Breast epithelium (tissue), 4 donors: ENCODE measurements around the gene CHSY1. TPM values are rescaled to one million over a fixed set of nuclear protein-coding genes. Genes with fewer than 3 reads are reported as not detected.

ENCODE experiments used
- DNase-seq, 2 donors: peaks; one replicate each; pipeline ENCODE4 v3.0.0-alpha.2; 2019; ENCODE audit warnings: low spot score in 2 of 2
- H3K27ac ChIP-seq, 2 donors: fragments of 200-600 bp; sonication (generic) in 1 of 2; one replicate each; pipeline ENCODE4 v1.5.1; 2016 to 2019; ENCODE audit warnings: mild to moderate bottlenecking in 1 of 2
- H3K27me3 ChIP-seq, 2 donors: fragments of 200-600 bp; sonication (generic) in 1 of 2; one replicate each; pipeline versions ENCODE4 v1.5.1 to v1.6.0; 2017 to 2019; ENCODE audit warnings: control low read depth in 1 of 2, mild to moderate bottlenecking in 1 of 2
- H3K36me3 ChIP-seq: fragments of 200-600 bp; one replicate; pipeline ENCODE4 v1.5.1; 2019
- H3K4me1 ChIP-seq, 2 donors: fragments of 200-600 bp; sonication (generic); one replicate each; pipeline ENCODE4 v1.5.1; 2016 to 2019; ENCODE audit warnings: control low read depth in 1 of 2
- H3K4me3 ChIP-seq, 3 donors: fragments of 200-600 bp; sonication (generic); 1 replicate in 2 of 3; 2 replicates in 1 of 3; pipeline ENCODE4 v1.5.1; 2016 to 2019; ENCODE audit warnings: mild to moderate bottlenecking in 3 of 3, moderate library complexity in 2 of 3
- H3K9me3 ChIP-seq, 2 donors: fragments of 200-600 bp; sonication (generic) in 1 of 2; one replicate each; pipeline ENCODE4 v1.5.1; 2016 to 2019; ENCODE audit warnings: control low read depth in 1 of 2
- CTCF ChIP-seq, 3 donors: fragments of 450-650 bp; IDR thresholded peaks; one replicate each; pipeline ENCODE4 v1.5.1; 2016 to 2017; ENCODE audit warnings: antibody characterized with exemption in 3 of 3, mild to moderate bottlenecking in 3 of 3, moderate library complexity in 3 of 3
- POLR2A ChIP-seq: fragments of 450-650 bp; IDR thresholded peaks from one replicate; pipeline ENCODE4 v1.6.1; 2016; ENCODE audit warnings: antibody characterized with exemption, mild to moderate bottlenecking, moderate library complexity
- POLR2AphosphoS5 ChIP-seq, 3 donors: sonication (generic); formaldehyde crosslinking; IDR thresholded peaks; one replicate each; pipeline ENCODE4 v1.6.1; 2017; ENCODE audit warnings: antibody characterized with exemption in 3 of 3
- intact Hi-C: fragments of 100-400 bp; cut with DNase I; formaldehyde crosslinking; loops from one replicate; pipeline ENCODE4 v1.15.1; 2023; ENCODE audit warnings: low total_unique reads
- total RNA-seq, 3 donors: library from RNA; depleted of rRNA; stranded (reverse); fragments of >200 nt; gene quantifications; one replicate each; pipeline ENCODE4 v1.1.0, GENCODE V29; 2016

The CHSY1 gene
- total RNA-seq, 3 donors from 2014 or later = 22.6 to 36.7 (median 33.4) TPM

- DNase-seq = no peak
These were observed 119.3 kb downstream of the CHSY1 start for GRCh38 chr15:101132390-101133180.

GRCh38 chr15:101131489-101132389 is 120.1 kb downstream of the CHSY1 start:
- H3K4me3 ChIP-seq = no peak overlapping the region
- no peaks in the 10 kb centered on the region for H3K36me3 ChIP-seq
- no peak overlapping the region for H3K27ac ChIP-seq
- H3K9me3 ChIP-seq = peaks cover 4 to 10% of the 10 kb centered on the region in 2 donors
- no peak for DNase-seq
- TF ChIP-seq POLR2A (no peak), POLR2AphosphoS5 (IDR thresholded peaks at IDR 0.05) (no peak), CTCF (IDR thresholded peaks at IDR 0.05) (no peak)
- intact Hi-C loops = no loop called here
- no peaks in the 10 kb centered on the region for H3K27me3 ChIP-seq
- H3K4me1 ChIP-seq = peaks cover 0 to 10% of the 10 kb centered on the region in 2 donors

More at GRCh38 chr15:101132390-101133180, 119.3 kb downstream of the CHSY1 start:
- Histone ChIP-seq H3K27me3 (no peaks in the 10 kb centered on the region), H3K27ac (no peak overlapping the region), H3K4me1 (peaks cover 0 to 1% of the 10 kb centered on the region in 2 donors), H3K4me3 (no peak overlapping the region), H3K36me3 (no peaks in the 10 kb centered on the region), H3K9me3 (peaks cover 4 to 10% of the 10 kb centered on the region in 2 donors)
- intact Hi-C loops = no loop called here
- TF ChIP-seq POLR2AphosphoS5 (IDR thresholded peaks at IDR 0.05) (no peak), CTCF (IDR thresholded peaks at IDR 0.05) (no peak)

GRCh38 chr15:101129851-101130380 is 121.9 kb downstream of the CHSY1 start:
- DNase-seq = no peak
- intact Hi-C loops = loop anchor here (10.0 kb wide), 1 partner anchor 125 kb away; the partner anchor contains the start of gene CHSY1
- H3K9me3 ChIP-seq = peaks cover 4 to 10% of the 10 kb centered on the region in 2 donors
- H3K27me3 ChIP-seq = no peaks in the 10 kb centered on the region
- H3K4me1 ChIP-seq = peaks cover 0 to 13% of the 10 kb centered on the region in 2 donors
- no peak for TF ChIP-seq CTCF (IDR thresholded peaks at IDR 0.05)
- TF ChIP-seq POLR2A = no peak
- TF ChIP-seq POLR2AphosphoS5 (IDR thresholded peaks at IDR 0.05) = no peak
- no peak overlapping the region for H3K4me3 ChIP-seq
- no peaks in the 10 kb centered on the region for H3K36me3 ChIP-seq
- no peak overlapping the region for H3K27ac ChIP-seq

- H3K36me3 ChIP-seq = no peaks in the 10 kb centered on the region
- intact Hi-C loops = loop anchor here (10.0 kb wide), 1 partner anchor 126 kb away; the partner anchor contains the start of gene CHSY1
- no peaks in the 10 kb centered on the region for H3K27me3 ChIP-seq
- no peak for DNase-seq
- H3K4me3 ChIP-seq = peak overlapping the region in 1 of 3 donors; percentile 5
- H3K9me3 ChIP-seq = peaks cover 4 to 10% of the 10 kb centered on the region in 2 donors
- peaks cover 0 to 13% of the 10 kb centered on the region in 2 donors for H3K4me1 ChIP-seq
- TF ChIP-seq POLR2A (no peak), POLR2AphosphoS5 (IDR thresholded peaks at IDR 0.05) (no peak), CTCF (IDR thresholded peaks at IDR 0.05) (no peak)
- peak overlapping the region; percentile 72 to 94 for H3K27ac ChIP-seq
These were observed 123.4 kb downstream of the CHSY1 start for GRCh38 chr15:101128221-101129015.
